HCEC 1CT (cell line): ENCODE data around the gene CXCL12.

Experiments
- DNase-seq: peaks from one replicate; pipeline ENCODE4 v3.0.0-alpha.2; 2017

The CXCL12 gene

DNA sequence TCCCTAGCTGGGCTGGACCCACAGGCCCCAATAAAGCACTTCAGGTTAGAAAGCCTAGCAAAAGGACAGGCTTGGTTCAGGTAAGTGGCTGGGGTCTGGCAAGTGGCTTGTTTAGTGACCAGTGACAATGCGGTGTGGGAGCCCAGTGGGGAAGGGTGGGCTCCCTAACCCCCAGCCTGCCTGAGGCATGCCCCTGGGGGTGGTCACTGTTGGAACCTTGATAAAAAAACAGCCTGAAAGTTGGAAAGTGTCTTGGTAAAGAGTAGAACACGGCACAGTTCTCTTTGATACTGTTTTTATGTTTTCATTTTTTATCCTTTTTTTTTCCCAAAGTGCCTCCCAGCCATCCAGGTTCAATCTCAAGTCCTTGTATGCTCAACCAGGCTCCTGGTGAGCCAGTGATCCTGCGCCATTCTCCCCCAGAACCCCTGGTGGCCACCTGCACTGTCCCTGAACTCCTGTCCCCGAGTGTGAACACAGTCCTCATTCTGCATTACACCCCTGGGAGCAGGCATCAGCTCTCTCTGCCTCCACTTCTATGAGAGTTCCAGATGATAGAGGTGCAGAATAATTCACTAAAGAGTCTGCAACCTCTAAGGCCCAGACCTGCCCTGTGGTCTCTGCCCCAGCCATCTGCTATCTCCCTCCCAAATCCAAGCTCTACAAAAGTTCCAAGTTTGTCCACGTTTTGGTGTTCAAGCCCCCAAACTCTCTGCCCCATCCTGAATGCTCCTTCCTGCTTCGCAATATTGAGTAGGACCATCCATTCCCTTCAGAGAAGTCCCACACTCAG, 15.0 kb upstream of the CXCL12 start:
- DNase-seq: no peak

DNA sequence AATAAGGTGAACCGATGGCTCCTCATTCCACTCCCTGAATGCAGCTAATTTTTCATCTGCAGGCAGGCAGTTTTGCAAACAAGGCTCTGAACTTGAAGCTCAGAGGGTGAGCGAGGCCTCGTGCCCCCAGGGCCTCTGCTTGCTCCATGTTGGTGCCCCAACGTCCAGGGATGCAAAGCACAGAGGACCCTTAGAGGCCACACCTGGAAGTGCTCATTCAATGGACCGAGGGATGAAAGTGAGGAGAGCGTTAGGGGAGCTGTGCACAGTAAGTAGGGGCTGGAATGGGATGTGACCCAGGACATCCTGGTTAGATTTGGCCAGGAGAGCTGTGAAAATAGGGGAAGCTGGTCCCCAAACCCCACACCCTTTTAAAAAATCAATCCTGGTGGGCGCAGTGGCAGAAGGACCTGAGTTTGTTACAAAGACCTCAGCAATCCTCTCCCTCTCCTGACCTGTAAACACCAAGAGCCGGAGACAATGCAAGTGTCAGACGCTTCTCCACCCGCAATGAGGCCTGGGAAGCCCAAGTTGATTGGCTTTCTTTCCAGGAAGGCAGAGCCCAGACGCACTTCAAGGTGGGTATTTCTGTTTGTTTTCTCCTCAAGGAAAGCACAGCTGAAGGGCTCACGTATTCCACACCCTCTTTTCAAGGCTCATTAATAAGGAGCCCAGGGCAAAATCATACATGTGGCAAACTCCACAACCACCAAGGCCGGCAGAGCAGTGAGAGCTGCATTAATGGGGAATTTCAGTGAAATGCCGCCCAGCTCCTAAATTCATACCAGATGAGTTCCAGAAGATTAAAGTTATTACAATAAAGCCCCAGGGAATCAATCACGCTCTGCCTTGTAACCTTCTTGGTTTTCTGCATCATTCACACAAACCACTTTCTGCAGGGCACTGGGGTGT, 14.1 kb upstream of the CXCL12 start:
- DNase-seq: no peak

DNA sequence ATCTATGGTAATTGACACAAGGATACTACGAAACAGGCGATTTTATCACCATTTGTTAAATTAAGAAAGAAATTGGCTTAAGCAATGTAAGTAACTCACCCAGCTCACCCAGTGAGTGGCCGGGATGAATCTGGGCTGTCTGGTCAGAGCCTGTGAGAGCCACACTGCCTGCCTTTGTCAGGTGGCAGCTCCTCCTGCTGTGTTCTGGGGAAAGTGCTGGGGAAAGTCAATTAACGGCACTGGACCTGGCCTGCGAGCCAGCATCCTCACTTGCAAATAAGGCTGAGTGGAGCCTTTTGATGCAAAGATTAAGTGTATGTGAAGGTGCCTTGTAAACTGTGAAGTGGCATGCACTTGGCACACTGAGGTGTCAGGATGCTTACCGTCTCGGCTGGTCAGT, 13.4 kb upstream of the CXCL12 start:
- DNase-seq: no peak

DNA sequence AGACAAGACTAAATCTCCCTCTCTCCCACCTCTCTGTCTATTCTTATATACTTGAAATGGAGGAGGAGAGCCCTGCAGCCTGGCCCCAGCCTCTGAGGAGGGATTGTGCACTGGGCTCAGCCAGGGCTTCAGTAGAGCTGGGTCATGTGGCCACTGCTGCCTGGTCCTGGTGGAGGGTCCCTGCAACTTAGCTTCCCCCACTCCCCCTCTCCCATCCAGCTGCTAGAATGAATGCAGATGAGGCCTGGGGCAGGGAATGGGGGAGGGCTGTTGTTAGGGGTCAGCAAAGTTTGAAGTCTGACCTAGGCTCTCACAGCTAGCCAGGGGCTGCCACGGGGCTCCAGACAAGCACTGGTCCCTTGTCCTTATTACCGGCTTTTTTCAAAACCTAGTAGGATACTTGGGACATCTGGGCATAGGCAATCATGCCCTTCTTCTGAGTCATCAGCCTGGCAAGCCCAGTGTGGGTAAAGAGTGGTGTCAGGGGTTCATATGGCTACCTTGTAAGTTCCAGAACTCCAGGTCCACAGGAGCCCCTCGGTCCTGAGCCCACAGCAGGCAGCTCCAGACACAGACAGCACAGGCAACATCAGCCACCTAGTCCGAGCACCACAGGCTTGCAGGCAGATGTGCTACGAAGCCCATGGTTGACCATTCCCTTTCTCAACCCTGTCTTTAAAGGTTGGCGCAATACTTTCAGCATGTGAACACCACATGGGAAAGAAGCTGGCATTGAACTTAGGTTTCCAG, 12.8 kb upstream of the CXCL12 start:
- no peak for DNase-seq

DNA sequence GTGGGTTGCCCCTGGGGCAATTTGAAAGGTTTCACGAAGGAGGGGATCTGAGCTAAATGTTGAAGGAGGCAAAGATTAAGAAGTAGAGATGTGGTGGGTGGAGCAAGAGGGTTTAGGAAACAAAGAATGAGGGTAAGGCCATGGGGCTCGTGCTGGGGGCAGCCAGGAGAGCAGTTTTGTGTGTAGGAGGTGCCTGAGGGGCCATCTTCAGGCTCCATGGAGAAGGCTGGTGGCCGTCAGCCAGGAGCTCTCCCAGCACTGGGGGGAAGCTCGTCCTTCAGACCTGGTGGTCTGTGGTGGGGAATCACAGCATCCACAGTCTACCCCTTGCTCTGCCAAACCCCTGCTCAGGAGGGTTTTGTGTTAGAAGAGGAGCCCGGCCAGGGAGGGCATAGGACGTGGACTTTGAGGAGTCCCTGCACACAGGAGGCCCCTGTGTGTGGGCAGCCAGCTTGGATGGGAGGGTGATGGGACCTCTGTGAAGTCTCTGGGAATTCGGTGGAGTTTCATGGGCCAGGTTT, 11.8 kb upstream of the CXCL12 start:
- no peak for DNase-seq

DNA sequence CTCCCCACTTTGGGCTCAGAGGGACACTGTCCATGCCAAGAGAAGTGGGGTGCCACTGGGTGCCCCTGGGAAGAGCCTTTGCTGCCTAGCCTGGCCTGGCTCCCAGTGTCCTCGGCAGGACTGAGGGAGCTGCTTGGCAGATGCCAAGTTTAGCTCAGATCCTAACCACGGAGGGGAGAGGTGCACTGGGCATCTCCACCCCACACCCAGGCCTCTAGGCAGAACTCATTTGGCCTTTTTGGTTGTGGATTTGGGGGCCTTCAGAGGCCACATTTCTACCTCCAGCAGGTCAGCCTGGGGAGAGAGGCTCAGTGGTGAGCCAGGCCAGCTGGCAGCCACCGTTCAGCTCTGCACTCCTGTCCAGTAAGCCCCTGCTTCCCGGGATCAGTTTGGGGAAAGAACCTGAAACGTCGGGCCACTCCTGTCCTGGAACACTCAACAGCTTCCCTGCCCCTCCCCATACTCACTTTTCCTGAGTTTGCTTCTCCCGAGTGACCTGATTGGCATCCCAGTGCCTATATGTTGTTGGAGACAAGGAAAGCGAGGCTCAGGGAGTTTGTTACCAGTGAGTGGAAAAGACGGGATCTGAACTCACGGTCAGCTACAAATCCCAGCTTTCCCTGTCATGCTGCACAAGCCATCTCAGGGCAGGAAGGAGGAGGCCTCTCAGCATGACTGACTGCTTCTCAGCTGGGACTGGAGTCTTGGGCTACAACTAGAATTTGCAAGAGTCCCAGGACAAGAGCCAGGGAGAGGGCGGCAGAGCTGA, 11.2 kb upstream of the CXCL12 start:
- DNase-seq: no peak

DNA sequence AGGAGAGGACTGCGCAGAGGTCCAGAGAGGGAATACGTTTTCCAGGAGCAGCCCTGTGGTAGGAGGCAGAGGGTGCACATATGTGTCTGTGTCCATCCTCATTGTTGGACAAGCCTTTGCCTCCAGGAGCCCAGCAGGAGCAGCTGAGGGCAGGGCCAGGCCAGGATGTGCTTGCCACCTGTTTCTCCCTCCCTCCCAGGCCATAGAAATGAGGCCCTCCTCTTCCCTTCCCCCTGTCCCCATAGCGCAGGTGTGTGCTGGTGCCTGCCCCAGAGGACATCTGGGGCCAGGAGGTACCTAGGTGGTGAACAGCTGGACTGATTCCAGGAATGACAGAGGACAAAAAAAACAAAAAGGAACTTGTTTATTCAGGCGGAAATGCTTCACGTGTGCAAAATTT, 10.5 kb upstream of the CXCL12 start:
- no peak for DNase-seq

DNA sequence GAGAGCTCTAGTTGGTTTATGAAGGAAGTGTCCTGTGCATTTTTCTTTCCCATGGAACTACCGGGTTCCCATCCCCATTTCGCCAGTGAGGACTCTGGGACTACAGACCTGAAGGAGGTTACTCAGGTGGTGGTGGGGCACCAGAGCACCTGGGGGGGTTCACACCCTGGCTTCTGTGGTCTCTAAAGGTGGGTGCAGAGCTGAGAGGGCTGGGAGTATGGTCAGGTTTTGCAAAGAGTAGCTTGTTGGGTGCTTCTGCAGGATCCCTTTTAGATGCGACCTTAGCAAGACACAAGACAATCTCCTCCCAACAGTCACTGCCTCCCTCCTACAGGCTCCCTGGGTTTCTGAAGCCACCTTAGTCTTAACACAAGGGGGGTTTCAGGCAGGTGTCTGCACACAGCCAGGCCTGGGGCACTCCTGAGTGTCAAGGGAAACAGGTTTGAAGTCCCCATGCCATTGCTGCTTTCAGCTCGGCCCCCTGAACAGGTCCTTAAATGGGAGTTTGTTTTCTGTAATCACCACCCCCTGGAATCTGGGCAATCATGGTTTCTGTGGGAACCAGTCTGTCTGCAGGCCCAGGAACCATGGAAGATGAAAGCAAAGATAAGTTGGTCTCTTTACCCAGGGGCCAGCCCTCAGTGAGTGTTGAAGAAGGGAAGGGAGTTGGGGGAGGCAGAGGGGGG, 9.9 kb upstream of the CXCL12 start:
- no peak for DNase-seq

DNA sequence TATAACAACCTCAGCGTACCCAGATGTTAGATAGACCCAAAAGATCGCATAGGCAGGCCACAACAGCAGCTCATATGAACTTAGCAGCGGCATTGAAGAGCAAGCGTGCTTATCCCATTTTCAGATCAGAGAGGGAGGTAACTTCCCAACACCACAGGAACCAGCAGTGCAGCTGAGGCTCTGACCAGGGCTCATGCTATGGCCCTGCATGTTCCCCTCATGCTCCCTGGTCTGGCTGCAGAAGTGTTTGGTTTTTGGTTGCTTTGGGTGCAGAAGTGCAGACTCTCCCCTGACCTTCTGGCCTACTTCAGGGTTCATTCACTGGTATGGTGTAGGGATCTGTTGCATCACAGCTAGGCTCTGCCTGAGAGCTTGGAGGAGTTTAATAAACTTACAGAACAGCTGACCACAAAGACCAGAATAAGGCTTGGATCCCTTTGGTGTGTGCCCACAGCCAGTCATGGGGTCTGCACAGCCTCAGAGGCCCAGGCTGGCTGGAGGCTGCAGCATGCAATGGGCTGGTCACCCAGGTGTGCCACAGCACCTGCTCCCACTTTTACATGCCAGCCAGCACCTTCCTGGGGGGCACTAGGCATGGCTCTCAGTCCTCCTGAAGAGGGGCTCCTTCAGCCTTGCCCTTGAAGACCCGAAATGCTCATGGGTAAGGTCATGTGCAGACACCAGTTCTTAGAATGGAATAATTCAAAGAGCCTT, 9.1 kb upstream of the CXCL12 start:
- DNase-seq: no peak

DNA sequence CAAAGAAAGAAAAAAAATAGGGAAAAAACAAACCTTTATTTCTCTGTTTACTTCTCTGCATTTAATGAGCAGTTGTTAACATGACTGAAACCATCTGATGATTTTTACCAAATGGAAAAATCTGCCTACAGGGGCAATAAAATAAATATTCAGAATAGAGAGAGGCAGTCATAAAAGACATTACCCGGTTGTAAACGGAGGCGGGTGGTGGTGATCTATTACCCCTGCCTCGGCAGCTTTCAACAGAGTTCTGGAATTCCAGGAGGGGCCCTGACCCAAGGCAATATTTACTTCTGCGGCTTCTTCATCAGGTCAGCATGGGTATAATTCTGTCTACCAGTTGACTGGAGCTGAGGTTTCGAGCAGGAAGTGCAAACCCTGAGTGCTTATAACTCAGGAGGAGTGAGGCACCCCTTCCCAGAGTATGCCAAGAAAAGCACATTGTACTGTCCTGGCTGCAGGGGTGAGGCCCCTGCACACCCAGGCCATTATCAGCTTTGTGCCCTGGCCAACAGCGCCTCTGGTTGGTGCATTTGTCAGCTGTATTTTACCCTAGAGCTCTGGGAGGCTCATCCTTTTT, 8.2 kb upstream of the CXCL12 start:
- DNase-seq: no peak

DNA sequence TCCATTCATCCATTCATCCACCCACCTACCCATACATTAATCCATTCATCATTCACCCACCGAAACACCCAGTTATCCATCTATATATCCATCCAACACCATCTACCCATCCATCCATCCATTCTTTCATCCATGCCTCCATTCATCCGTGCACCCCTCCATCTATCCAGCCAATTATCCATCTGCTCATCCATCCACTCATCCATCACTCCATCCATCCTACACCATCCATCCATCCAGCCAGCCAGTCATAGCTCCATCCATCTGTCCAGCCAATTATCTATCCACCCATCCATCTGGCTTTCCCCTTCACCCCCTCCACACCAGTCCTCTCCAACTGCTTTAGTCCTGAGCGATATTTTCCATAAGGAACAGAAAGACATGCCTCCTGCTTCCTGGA, 7.5 kb upstream of the CXCL12 start:
- DNase-seq: no peak

DNA sequence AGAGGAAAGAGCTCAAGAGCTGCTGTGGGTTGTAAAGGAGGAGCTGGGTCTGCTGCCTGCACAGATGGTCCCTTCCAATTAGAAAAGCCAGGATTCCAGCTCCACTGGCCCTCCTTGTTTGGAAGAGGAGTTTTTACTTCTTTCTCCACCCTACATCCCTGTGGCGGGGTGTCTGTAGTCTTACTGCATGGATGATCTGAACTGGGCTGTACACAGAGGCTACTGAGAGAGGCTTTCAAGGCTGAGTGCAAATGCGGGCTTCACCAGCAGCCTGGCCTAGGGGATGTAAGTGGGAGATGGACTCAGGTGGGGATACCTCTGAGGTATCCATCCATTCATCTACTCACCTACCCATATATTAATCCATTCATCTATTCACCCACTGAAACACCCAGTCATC, 7.1 kb upstream of the CXCL12 start:
- DNase-seq: no peak

DNA sequence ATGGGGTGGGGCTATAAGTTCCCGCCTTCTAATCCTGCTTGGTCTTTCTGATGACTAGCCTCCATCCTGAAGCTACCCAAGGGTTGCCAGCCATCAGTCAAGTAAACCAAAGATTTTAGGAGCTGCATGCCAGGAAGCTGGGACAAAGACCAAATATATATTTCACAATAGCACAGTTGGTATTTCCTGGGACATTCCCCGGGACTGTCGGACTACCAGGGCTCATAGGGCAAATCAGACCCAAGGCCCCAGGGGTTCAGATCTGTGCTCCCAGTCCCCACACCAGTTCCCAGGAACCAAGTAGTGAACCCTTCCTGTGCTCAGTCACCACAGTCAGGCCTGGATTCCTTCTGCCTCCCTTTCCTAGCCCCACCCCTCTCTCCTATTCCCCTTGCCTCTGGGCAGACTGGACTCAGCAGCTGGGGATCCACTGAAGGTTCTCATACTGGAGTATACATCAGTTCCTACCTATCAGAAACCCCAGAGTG, 5.7 kb upstream of the CXCL12 start:
- no peak for DNase-seq

DNA sequence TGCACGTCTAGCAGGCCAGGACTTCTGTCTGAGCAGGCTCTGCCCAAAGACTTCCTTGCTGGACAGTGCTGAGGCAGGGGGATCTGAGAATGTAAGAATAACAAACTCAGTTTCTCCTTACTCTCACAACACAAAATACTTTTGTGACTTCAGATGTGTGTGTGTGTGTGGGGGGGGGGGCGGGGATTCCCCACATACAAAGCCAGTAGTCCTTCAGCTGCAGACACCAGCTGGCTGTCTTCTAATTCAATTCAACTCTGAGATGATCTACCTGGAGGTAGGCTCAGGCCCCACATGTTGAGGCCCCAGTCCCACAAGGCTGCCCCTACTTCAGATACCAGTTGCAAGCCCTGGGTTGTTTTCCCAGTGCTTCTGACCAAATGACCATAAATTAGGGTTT, 4.7 kb upstream of the CXCL12 start:
- DNase-seq: no peak

DNA sequence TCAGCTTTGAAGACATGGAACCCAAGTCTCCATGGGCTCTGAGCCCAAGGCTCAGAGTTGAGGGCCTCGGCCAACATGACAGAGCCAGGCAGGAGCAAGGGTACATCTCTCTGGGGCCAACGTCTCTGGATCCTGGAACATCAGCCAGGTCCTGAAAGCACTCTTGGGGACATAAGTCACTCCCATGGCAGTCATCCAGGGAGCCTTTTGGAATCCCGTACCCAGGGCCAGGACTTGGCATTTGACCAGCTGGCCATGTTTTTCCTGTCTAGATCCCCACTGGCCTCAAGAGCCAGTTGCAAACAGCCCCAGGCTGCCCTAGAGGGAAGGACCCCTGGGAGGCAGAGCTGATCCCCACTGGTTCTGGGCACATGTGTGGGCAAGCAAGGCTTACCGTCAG, 4.3 kb upstream of the CXCL12 start:
- DNase-seq: no peak

DNA sequence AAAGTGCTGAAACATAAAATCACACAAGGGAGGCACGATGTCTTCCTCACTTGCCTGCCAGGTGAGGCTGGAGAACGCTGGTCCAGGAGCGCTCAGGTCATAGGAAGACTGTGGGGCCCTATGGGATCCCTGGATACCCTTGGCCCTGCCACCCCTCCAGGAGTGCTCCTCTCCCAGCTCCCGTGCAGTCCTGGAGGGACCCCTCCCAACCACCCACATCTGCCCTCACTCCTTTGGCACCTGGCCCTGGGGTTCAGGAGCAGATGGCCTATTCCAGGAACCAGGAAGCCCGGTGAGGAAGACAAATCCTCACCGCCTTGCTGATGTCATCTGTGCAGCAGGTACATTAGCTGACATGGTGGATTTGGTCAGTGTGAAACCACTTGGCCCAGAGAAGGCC, 3.7 kb upstream of the CXCL12 start:
- no peak for DNase-seq

DNA sequence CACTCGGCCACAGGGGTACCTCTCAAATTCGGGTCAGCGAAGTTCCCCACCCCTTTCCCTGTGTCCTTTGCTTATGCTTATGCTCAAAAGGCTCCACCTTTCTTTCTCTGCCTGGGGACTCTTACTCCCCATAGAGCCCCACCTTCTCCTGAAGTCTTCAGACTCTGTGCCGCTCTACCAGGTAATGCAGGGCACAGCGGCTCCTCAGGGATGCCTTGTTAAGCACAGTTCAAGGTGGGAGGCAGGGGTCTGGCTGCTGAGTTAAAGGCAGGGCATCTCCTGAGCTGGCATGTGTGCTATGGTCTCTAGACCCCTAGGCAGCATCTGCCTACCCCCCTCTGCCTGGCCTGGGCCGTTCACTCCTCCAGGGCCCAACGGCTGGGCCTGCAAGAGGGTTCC, 3.0 kb upstream of the CXCL12 start:
- DNase-seq: no peak

DNA sequence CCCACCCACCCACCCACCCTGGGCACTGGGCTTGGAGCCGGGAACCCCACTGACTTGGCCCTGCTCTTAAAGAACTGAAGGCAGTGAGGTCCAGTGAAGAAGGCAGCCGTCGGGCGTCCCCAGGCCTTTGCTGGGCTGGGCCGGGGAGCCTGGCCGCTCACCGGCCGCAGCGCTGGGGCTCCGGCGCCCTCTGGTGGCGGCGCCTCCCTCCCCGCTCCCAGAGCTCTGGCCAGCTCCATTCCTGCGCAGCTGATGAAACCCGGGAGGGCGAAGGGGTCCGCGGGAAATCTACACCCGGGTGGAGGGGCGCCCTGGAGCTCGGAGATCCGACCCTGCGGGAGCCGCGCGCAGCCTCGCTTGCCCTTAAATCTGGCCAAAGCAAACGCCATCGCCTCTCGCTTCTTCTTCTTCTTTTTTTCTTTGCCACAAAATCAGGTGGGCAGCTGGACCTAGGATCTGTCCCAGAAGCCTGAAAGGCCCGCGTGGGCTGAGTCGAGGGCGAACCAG, 1.7 kb upstream of the CXCL12 start:
- DNase-seq: peak; percentile 38

DNA sequence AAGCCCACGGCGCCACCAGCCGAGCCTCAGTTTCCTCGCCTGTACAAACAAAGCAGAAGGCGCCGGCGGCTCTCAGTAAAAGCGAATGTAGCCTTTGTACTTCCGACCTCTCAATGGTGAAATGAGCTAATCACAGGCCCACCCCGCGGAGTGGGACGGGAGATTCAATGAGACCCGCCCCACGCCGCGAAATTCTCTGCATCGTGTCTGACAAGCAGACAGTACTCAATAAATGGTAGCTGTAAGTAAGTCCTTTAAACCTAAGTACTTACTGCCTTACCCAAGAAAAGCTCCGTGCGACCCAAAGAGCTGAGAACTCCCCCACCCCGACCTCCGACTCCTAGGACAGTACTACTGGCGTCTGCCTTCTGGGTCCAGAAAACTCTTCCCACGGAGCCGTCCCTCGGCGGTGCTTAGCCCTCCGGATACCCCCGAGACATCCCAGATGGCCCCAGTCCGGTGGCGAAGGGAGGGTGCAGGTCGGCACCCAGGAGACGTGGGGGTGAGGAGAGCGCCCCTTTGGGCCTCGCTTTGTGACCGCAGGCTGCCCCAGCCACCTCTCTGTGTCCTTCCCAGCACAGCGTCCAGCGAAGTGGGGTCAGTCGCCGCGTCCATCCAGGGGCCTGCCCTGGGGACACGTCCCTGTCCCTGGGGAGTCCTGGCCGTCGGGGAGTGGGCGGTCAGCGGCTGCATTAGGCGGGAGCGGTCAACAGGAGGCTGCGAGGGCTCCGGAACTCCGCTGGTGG, 972 bp upstream of the CXCL12 start:
- DNase-seq: no peak

DNA sequence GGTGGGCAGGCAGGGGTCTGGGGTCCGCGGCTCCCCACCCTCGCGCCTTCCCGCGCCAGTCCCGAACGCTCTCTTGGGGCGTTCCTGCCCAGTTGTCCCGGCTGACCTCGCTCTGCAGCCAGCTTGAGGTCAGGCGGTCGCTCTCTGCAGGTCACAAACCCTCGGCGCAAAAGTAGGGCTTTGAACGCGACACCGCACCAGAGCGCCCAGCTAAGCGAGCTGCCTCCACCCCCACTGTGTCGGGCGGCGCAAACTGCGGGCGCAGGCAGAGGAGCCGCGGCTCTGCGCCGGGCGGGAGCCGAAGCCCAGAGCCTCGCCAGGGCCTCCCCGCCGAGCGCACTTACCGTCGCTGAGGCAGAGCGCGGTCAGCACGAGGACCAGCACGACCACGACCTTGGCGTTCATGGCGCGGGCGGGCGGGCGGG, 284 bp downstream of the CXCL12 start:
- DNase-seq: no peak
